ENCODE measurements around the gene CDC25A.
A peak's percentile ranks its signal among the peaks of the same experiment; 100 is the strongest.

Gene CDC25A

DNA sequence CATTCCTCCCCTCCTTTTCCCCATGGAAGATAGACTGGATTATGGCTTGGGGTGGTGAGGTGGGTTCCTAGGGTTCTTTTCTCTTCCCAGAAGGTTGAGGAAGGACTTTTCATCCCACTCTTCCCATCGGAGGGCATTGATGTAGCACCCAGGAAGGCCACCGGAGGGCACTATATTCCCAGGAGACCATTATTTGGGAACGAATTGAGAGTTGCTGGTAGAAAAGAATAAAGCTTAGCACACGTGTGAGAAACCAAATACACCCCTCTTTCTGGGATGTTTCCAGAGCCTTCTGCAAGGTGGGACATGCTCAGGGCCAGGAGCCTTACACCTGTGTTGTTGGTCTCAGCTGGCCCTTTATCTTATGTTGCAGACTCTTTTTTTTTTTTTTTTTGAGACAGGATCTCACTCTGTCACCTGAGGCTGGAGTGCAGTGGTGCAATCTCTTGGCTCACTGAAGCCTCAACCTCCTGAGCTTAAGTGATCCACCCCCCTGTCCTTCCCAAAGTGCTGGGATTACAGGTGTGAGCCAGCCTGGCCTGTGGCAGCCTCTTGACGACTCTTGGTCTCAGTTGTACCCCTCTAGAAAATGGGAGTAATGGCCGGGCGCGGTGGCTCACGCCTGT is 6.3 kb upstream of the CDC25A start:
- DNase-seq, result no peak

- no peak for DNase-seq
Observed at GRCh38 chr3:48190911-48191310, 2.7 kb upstream of the CDC25A start.

- no peak for DNase-seq
Observed at GRCh38 chr3:48189321-48189720, 1.1 kb upstream of the CDC25A start.

GRCh38 chr3:48187579-48188265 is 495 bp downstream of the CDC25A start:
- no peak for DNase-seq

GRCh38 chr3:48187301-48187578 is 977 bp downstream of the CDC25A start:
- no peak for DNase-seq

- no peak for DNase-seq
Observed at GRCh38 chr3:48186631-48187300, 1.5 kb downstream of the CDC25A start.

DNA sequence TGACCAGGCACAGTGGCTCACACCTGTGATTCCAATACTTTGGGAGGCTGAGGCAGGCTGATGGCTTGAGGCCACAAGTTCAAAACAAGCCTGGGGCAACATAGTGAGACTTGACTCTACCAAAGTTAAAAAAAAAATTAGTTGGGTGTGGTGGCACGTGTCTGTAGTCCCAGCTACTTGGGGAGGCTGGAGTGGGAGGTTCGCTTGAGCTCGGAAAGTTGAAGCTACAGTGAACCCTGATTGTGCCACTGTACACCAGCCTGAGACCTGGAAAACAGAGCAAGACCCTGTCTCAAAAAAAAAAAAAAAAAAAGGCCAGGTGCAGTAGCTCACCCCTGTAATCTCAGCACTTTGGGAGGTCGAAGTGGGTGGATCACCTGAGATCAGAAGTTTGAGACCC is 3.1 kb downstream of the CDC25A start:
- no peak for DNase-seq

DNA sequence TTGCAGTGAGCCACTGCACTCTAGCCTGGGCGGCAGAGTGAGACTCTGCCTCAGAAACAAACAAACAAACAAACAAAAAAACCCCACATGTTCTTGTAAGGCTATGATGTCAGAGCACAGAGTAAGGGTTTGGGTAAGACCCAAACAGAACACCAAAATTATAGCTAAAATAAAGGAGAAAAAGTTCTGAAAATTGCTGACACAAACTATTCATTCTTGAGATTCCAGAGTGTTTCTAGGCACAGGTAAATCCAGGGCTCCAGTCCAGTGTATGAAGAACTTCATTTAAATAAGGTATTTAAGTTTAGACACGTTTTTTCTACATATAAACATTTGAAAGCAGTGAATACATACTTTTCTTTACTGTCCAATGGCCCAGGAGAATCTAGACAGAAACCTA is 3.9 kb downstream of the CDC25A start:
- DNase-seq, result no peak

DNA sequence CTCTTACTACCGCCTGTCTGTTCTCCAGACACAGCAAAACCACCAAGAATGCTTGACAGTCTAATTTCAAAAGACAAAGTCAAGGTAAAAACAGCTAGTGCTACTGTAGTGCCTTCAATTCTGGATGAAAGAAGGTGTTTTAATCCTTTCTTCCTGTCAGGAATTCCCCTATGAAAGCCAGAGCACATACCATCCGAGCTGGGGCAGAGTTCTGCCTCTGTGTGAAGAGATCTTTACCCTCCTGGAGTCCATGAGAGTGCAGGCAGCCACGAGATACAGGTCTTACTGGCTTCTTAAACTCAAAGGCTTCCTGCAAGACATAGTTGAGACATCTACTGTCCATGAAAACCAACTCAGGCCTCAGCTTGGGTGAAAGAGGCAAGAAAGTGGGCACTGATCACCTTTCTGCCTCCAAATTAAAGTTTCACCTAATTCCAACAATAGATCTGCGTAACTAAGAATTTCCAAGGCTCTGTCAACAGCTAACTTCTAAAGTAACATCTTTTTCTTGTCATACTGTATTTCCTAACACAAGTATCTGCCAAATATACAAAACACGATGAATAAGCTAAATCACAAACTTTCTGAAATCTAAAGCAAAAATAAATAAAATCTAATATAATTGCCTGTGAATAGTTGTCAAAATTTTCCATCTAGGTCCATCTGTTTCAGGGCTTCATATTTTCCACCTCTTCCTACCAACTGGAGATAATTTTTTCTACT is 7.5 kb downstream of the CDC25A start:
- DNase-seq, result no peak

DNA sequence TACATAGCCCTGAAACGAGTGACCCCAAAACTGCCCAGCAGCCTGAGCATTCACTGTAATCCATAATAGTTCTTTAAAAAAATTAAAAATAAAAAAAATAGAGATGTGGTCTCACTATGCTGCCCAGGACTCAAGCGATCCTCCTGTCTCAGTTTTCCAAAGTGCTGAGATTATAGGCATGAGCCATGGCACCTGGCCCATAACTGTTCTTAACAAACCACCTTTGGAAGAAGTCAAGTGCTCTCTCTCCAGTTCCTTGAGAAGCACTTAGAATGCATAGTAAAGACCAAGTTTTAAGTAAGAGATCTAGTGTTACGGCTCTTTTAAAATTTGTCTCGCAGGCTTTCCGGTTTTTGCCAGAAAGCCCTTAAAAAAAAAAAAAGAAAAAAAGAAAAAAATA is 8.2 kb downstream of the CDC25A start:
- DNase-seq, result no peak

DNA sequence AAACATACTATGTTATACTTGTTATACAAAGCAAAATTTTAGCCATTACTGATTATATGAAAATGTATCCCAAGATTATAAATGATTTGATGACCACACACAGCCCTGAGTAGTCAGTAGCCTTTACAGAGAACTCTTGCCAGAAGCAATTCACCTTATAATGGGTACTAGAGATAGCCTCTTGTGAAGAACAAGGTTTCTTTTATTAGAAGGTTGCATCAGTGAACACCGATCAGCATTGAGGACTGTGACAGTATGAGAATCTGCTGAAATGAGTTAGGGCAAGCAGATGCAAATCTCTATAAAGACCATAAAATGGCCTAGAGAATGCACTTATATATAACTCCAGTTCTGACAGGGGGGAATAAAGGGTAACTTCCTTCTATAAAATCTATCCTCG is 10.1 kb downstream of the CDC25A start:
- no peak for DNase-seq

- DNase-seq, result no peak
Observed at GRCh38 chr3:48157950-48158376, 30.3 kb downstream of the CDC25A start.

GRCh38 chr3:48157202-48157840 is 30.9 kb downstream of the CDC25A start:
- no peak for DNase-seq

GRCh38 chr3:48156163-48156562 is 32.1 kb downstream of the CDC25A start:
- DNase-seq, result no peak

DNA sequence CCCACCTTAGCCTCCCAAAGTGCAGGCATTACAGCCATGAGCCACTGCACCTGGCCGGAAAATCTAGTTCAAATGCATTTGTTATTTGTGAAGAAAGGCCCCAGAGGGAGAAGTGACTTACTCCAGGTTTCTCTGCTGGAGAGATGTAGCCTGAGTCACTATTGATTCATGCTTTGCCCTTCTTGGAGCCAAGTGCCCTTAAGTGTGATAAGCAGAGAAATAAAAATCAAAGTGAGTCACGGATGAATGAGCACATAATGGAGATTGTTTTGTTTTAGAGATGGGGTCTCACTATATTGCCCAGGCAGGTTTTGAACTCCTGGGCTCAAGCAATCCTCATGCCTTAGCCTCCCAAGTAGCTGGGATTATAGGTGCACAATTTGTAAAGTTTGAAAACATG is 33.1 kb downstream of the CDC25A start:
- DNase-seq, result no peak

DNA sequence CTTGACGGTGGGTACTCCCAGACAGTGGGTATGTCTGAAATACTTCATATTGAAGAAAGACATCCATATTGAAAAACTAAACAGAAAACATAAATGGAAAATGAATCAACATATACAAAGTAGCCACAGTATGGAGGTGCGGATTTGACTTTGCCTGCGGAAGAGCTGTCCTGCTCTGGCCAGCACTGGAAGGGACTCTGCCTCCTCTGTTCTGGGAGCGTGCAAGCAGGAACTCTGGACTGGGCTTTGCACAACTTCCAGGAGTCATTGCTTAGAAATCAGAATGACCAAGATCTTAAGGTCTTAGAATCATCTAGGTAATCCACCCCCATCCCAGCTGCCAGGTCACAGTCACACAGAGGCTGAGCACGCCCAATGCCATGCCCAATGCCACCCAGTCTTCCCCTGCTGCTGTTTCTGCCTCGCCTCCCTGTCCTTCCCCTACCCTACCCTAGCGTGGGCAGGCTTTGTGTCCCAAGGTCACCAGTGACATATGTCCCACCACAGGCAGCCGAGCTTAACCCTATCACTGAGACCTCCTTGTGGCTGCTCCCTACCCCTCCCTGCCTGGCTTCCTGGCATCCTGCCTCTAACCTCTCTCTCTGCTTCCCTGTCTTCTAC is 36.3 kb downstream of the CDC25A start:
- no peak for DNase-seq

DNA sequence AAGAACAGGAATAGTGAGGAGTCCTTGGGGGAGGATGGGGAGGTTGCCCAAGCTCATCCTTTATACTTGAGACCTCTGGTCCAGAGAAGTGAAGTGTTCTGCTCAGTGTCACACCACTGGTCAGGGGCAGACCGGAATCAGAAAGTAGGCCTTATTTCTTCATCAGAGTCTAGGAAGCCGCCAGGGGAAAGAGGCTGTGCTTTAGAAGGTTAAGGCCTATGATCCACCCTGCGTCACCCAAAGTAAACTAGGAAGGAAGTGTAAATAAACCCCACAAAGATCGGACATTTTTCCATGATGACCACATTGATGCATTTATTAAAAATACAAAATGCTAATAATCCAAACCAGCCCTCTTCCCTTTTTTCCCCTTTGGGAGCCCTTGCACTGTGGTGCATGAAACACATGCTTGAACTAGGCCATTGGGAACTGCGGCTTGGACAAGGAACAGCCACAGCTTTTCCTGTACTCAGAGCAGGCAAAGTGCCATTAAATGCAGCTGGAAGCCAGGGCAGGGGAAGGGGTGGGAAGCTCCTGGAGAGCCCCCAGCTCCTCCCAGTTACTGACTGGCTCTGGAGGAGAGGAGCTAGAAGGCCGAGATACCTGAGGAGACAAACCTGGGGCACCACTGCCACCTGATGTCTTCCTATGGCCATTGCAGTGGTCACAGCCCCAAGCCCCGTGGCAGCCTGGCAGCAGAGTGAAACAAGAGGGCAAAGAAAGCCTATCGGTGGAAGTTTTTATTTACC is 37.0 kb downstream of the CDC25A start:
- DNase-seq, result peak; percentile 17

DNA sequence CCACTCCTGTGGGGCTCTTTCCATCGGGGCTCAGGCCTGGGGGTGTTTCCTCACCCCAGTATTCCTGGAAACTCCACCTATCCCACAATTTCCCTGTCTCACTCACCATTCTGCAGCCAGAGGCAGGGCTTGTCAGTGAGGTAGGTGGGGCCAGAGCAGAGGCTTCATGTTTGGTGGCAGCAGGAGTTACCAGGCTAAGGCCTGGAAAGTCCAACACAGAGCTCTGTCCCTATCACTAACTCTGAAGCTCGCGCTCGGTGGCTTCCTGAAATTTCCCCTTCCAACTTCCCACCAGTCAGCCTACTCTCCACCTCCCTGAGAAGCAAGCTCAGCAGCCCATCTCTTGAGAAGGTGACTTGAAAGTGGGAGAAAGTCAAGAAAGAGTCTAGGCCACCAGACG is 44.2 kb downstream of the CDC25A start:
- DNase-seq, result no peak

GRCh38 chr3:48143567-48143966 is 44.6 kb downstream of the CDC25A start:
- DNase-seq, result no peak

DNA sequence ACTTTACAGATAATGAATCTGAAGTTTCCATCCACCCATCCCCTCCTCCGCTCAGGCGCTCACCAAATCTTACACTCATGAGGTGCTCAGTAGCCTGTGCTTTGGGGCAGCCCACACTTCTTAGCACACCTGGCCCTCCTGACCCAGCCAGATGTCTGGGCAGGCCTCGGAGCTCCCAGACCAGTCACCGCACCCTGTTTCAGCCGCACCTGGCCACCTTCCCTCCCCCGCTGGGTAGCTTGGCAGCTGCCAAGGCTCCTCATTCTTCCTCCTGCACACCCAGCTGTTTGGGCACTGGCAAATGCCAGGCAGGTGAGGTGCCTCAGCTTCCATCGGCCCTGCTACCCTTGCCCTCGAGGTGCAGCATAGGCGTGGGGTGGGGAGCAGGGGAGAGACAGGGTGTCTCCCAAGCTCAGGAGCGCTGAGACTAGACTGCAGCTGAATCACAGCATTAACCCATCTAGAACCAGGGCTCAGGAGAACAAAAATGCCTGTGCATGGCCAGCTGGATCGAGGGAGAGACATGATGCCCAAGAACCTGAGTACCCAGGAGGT is 45.8 kb downstream of the CDC25A start:
- DNase-seq, result no peak

- DNase-seq, result no peak
Observed at GRCh38 chr3:48141604-48142137, 46.5 kb downstream of the CDC25A start.

All from central memory CD4-positive, alpha-beta T cell (primary cell).